ENCODE measurements around the gene REM2. TPM values are rescaled to one million over a fixed set of nuclear protein-coding genes. Genes with fewer than 3 reads are reported as not detected.

REM2 gene
- total and polyA plus RNA-seq, 2 donors (not counting 1 experiment from before 2014, with no cell fraction given) = 0.06 to 0.17 TPM

DNA sequence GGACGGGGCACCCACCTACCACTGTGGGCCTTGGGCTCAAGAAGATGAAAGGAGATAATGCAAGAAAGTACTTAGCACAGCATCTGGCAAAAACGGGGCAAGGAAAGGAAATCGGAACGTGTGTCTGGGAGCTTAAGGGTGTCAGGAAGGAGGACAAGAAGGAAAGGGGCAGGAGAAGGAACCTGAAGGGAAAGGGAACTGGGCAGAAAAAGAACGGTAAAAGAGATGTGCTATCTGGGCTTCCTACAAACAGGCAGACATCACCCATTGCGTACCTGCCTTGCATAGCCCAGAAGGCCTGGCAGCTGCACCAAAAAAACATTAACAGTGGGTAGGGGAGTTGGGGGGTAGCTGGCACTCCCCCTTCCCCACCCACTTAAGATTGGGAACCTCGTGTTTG, 958 bp upstream of the REM2 start:
- Histone ChIP-seq H4K20me1 (ENCODE audit: control insufficient read depth, extremely low read depth, insufficient read depth, low read length) (no peaks in the 10 kb centered on the region), H3K79me2 (ENCODE audit: control insufficient read depth, insufficient read depth, low read length) (no peaks in the 10 kb centered on the region), H3K9ac (ENCODE audit: insufficient read depth, low read length) (no peak overlapping the region), H3K4me3 (replicated peaks in 1 of 4; ENCODE audit: control extremely low read depth in 1 of 4, insufficient read depth in 1 of 4, low read depth in 3 of 4, low read length in 4 of 4) (no peak overlapping the region), H3K4me2 (ENCODE audit: extremely low read depth, insufficient read depth, low read length) (no peak overlapping the region), H3K27ac (ENCODE audit: insufficient read depth, low read length) (no peak overlapping the region), H3K36me3 (ENCODE audit: control insufficient read depth, insufficient read depth, low read length) (peaks cover 10% of the 10 kb centered on the region), H2AFZ (ENCODE audit: low read length) (no peak overlapping the region), H3K9me3 (ENCODE audit: control insufficient read depth, insufficient read depth, low read depth, low read length) (no peaks in the 10 kb centered on the region), H3K27me3 (ENCODE audit: control insufficient read depth, insufficient read depth, low read length) (no peaks in the 10 kb centered on the region), H3K4me1 (ENCODE audit: control insufficient read depth, extremely low read depth, insufficient read depth, low read length) (peaks cover 6% of the 10 kb centered on the region)
- no peak for TF ChIP-seq EZH2 (IDR thresholded peaks at IDR 0.05; ENCODE audit: low read length, missing control alignments)
- no peak for TF ChIP-seq CTCF (conservative IDR thresholded peaks at IDR 0.05 in 1 of 2, IDR thresholded peaks at IDR 0.05 in 1 of 2; ENCODE audit: low read depth in 1 of 2, low read length in 2 of 2)
- DNase-seq (ENCODE audit: low read depth in 2 of 2) = no peak

GRCh38 chr14:22882529-22883172, 371 bp upstream of the REM2 start:
- peak; percentile 47 to 62 for DNase-seq (ENCODE audit: low read depth in 2 of 2)

More at GRCh38 chr14:22882529-22883172, 371 bp upstream of the REM2 start:
- no peaks in the 10 kb centered on the region for H3K27me3 ChIP-seq (ENCODE audit: control insufficient read depth, insufficient read depth, low read length)
- H3K9me3 ChIP-seq (ENCODE audit: control insufficient read depth, insufficient read depth, low read depth, low read length) = no peaks in the 10 kb centered on the region
- no peak overlapping the region for H2AFZ ChIP-seq (ENCODE audit: low read length)
- H3K4me3 ChIP-seq (replicated peaks in 1 of 4; ENCODE audit: control extremely low read depth in 1 of 4, insufficient read depth in 1 of 4, low read depth in 3 of 4, low read length in 4 of 4) = no peak overlapping the region
- no peaks in the 10 kb centered on the region for H4K20me1 ChIP-seq (ENCODE audit: control insufficient read depth, extremely low read depth, insufficient read depth, low read length)
- no peak overlapping the region for H3K9ac ChIP-seq (ENCODE audit: insufficient read depth, low read length)
- no peaks in the 10 kb centered on the region for H3K79me2 ChIP-seq (ENCODE audit: control insufficient read depth, insufficient read depth, low read length)
- peaks cover 6% of the 10 kb centered on the region for H3K4me1 ChIP-seq (ENCODE audit: control insufficient read depth, extremely low read depth, insufficient read depth, low read length)
- no peak overlapping the region for H3K27ac ChIP-seq (ENCODE audit: insufficient read depth, low read length)
- no peak overlapping the region for H3K4me2 ChIP-seq (ENCODE audit: extremely low read depth, insufficient read depth, low read length)
- TF ChIP-seq CTCF (conservative IDR thresholded peaks at IDR 0.05 in 1 of 2, IDR thresholded peaks at IDR 0.05 in 1 of 2; ENCODE audit: low read depth in 1 of 2, low read length in 2 of 2) (no peak), EZH2 (IDR thresholded peaks at IDR 0.05; ENCODE audit: low read length, missing control alignments) (no peak)
- H3K36me3 ChIP-seq (ENCODE audit: control insufficient read depth, insufficient read depth, low read length) = peaks cover 7% of the 10 kb centered on the region
